ENCODE data around the gene MLLT10.

Gene MLLT10

DNA sequence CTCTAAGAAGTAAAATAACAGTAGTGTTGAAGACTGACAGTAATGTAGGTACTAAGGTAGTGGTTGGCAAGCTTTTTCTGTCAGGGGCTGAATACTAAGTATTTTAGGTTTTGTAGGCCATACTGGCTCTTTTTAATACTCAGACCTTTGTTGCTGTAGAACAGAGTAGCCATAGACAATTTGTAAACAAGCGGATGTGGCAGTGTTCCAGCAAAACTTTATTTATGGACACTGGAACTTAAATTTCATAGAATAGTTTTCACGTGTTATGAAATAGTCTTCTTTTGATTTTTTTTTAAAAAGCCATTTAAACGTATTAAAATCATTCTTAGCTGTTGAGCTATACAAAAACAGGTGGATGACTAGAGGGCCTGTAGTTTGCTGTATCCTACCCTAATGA lies 121.2 kb downstream of the MLLT10 start:
- ATAC-seq = no peak
- no peaks in the 10 kb centered on the region for H3K27me3 Mint-ChIP-seq
- no peak overlapping the region for H3K4me3 Mint-ChIP-seq
- H3K27ac Mint-ChIP-seq = no peak overlapping the region
- H3K9me3 Mint-ChIP-seq = no peaks in the 10 kb centered on the region
- peaks cover 5% of the 10 kb centered on the region for H3K4me1 Mint-ChIP-seq
- DNase-seq = no peak

DNA sequence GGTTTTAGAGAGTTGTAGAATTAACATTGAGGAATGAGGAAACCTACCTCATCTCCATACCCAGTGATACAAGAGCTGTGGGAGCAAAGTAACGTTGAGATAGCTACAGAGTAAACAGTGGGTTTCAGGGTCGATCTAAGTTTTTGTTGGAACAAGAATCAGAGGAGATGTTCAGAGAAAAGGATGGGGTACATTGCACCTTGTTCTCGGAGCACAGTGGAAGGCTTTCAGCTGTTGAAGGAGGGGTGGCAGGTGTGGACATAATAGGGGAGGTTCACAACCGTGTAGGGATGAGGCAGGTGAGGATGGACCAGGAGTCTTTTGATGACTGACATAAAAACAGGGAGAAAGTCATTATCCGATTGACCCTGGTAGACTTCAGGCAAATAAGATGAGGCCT lies 121.7 kb downstream of the MLLT10 start:
- Mint-ChIP-seq H3K4me1 (peaks cover 6% of the 10 kb centered on the region), H3K27me3 (no peaks in the 10 kb centered on the region), H3K9me3 (no peaks in the 10 kb centered on the region), H3K4me3 (no peak overlapping the region), H3K27ac (no peak overlapping the region)
- ATAC-seq = no peak
- DNase-seq = no peak

DNA sequence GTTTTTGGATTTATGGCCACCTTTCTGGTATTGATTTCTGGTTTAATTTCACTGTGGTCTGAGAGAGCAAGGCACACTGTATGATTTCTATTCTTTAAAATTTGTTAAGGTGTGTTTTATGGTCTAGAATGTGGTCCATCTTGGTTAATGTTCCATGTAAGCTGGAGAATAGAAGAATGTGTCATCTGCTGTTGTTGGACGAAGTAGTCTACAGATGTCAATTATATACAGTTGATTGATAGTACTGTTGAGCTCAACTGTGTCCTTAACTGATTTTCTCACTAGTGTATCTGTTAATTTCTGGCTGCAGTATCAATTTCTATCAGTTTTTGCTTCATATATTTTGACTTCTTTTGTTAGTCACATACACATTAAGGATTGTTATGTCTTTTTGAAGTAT lies 127.1 kb downstream of the MLLT10 start:
- DNase-seq (no peak), ATAC-seq (no peak)
- Mint-ChIP-seq H3K4me1 (peaks cover 25% of the 10 kb centered on the region), H3K4me3 (no peak overlapping the region), H3K27ac (no peak overlapping the region), H3K9me3 (no peaks in the 10 kb centered on the region), H3K27me3 (no peaks in the 10 kb centered on the region)

DNA sequence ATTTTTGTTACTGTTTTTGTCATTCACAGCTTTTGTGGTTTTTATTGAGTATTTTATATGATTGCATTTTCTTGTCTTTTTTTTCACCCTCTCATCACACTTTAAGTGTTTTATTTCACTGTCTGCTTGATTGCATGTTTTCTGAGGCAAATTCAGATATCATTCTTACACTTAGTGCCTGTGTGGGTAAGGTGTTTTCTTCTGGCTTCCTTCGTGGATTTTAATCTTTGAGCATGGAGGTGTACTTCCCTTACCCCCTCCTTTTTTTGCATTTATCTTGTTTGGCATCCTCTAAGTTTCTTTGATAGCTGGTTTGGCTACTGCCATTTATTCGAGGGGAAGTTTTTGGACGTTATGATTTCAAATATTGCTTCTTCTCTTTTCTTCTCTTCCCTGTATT lies 127.9 kb downstream of the MLLT10 start:
- H3K4me1 Mint-ChIP-seq = peaks cover 25% of the 10 kb centered on the region
- H3K9me3 Mint-ChIP-seq = no peaks in the 10 kb centered on the region
- DNase-seq (no peak), ATAC-seq (no peak)
- H3K4me3 Mint-ChIP-seq = no peak overlapping the region
- H3K27me3 Mint-ChIP-seq = no peaks in the 10 kb centered on the region
- no peak overlapping the region for H3K27ac Mint-ChIP-seq

DNA sequence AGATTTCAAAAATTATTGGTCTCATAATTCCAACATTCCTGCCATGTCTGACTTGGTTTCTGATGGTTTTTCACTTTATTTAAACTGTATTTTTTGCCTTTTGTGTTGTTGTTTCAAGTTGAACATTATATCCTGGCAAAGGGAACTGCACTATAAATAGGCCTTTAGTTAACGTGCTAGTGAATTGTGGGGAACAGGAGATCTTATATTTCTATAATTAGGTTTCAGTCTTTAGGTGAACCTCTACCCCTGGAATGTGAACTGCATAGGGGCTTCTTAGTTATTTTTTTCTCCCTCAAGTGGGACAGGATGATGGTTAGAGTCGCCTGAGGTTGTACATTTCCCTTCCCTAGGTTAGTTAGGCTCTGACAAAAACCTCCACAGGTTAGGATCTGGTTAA lies 128.6 kb downstream of the MLLT10 start:
- ATAC-seq (no peak), DNase-seq (no peak)
- Mint-ChIP-seq H3K4me3 (no peak overlapping the region), H3K4me1 (peaks cover 25% of the 10 kb centered on the region), H3K9me3 (no peaks in the 10 kb centered on the region), H3K27me3 (no peaks in the 10 kb centered on the region), H3K27ac (no peak overlapping the region)

DNA sequence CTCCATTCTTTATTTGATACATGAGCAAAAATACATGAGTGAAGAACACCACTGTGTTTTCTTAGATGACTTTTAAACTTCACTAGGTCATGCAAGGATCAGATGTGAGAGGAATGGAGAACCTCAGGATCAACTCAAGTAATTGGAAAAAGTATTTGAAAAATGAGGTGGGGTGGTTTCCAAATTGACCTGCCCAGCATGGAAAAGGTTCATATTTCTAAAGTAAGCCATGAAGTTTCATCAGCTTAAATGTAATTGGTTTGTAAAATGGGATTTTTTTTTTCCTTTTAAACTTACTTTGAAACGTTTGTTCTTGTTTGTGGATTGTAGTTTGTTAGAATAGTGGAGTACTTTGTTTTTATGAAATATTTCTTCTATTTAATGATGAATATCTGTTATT lies 134.8 kb downstream of the MLLT10 start:
- no peak for ATAC-seq
- Mint-ChIP-seq H3K4me3 (no peak overlapping the region), H3K9me3 (no peaks in the 10 kb centered on the region), H3K4me1 (no peaks in the 10 kb centered on the region), H3K27me3 (no peaks in the 10 kb centered on the region), H3K27ac (no peak overlapping the region)
- DNase-seq = no peak

DNA sequence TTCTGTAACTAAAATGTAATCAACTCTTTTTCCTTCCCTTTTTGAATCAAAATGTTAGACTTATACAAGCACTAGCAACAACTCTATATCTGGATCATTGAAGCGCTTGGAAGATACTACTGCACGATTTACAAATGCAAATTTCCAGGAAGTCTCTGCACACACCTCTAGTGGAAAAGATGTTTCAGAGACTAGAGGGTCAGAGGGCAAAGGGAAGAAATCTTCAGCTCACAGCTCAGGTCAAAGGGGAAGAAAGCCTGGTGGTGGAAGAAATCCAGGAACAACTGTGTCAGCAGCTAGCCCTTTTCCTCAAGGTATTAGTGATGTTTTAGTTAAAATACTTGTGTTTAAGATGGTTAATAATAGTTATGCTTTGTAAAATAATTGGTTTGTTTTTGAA lies 136.4 kb downstream of the MLLT10 start:
- Mint-ChIP-seq H3K27me3 (no peaks in the 10 kb centered on the region), H3K4me3 (no peak overlapping the region), H3K4me1 (no peaks in the 10 kb centered on the region), H3K27ac (no peak overlapping the region), H3K9me3 (no peaks in the 10 kb centered on the region)
- DNase-seq (no peak), ATAC-seq (no peak)

DNA sequence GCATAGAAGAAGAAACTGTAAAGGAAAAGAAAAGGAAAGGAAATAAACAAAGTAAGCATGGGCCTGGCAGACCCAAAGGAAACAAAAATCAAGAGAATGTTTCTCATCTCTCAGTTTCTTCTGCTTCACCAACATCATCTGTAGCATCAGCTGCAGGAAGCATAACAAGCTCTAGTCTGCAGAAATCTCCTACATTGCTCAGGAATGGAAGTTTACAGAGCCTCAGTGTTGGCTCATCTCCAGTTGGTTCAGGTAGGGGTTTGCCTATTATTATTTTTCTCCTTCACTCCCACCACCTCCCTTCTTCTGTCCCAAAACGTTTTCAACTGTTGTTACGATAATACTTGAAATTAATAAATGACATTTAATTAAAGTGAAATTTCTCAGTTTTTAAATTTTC lies 139.6 kb downstream of the MLLT10 start:
- no peak for ATAC-seq

DNA sequence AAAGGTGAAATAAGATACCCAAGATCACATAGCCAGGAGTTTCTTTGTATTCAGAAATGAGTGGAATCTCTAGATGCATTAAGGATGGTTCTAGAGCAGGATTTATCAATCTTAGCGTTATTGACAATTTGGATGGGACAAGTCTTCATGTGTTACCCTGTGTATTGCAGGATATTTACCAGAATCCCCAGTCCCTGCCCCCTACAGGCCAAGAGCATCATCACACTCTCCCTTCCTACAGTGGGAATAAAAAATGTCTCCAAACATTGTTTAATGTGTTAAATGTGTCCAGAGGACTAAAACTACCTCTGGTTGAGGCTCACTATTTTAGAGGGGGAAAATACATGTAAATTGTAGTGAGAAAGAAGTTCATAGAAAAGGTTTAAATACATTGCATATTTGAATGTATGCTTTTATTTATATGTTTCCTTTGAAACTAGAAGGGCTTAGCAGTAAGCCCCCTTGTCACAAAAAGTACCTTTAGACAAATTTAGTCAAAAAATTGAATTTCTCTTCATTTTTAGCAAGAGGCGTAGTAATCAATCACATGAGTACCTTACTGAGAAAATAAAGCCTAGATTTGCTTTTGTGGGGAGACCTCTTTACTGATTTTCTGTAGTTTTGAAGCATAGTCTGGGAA lies 141.2 kb downstream of the MLLT10 start:
- Mint-ChIP-seq H3K9me3 (no peaks in the 10 kb centered on the region), H3K27ac (no peak overlapping the region), H3K27me3 (no peaks in the 10 kb centered on the region), H3K4me3 (no peak overlapping the region), H3K4me1 (no peaks in the 10 kb centered on the region)
- ATAC-seq (peak; percentile 54), DNase-seq (peak; percentile 8 to 18)

More for the DNA sequence above, 139.6 kb downstream of the MLLT10 start:
- H3K27me3 Mint-ChIP-seq = no peaks in the 10 kb centered on the region
- H3K4me3 Mint-ChIP-seq = no peak overlapping the region
- no peak overlapping the region for H3K27ac Mint-ChIP-seq
- no peak for DNase-seq
- no peaks in the 10 kb centered on the region for H3K9me3 Mint-ChIP-seq
- no peaks in the 10 kb centered on the region for H3K4me1 Mint-ChIP-seq

DNA sequence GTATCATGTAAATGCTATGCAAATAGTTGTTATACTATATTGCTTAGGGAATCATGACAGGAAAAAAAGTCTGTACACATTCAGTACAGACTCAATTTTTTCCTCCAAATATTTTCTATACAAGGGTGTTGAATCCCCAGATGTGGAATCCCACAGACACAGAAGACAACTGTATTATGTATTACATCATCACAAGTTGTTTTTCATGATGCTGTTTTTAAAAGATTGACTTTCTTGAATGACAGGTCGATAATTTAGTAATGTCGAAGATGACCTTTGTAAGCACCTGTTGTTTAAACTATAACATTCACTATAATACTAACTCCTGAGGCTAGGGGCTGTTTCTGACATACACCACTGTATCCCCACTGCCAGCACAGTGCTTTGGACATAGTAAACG lies 143.5 kb downstream of the MLLT10 start:
- Mint-ChIP-seq H3K27ac (no peak overlapping the region), H3K9me3 (no peaks in the 10 kb centered on the region), H3K27me3 (no peaks in the 10 kb centered on the region), H3K4me3 (no peak overlapping the region), H3K4me1 (no peaks in the 10 kb centered on the region)
- no peak for ATAC-seq
- no peak for DNase-seq

DNA sequence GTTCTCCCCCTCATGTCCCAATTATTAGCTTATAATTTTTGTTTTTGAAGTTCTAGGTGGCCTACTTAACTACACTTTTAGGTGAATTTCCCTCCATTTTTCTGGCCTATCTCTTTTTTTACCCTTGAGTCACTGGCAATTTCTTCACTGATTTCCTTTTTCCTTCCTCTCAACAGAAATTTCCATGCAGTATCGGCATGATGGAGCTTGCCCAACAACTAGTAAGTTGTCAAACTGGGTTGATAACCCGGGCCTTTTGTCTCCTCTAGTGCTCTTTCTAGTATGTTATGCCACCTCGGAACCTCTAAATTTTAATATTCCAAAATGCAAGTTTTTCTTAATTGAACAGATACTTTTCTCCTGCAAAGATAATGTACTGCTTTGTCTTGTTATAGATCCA lies 147.1 kb downstream of the MLLT10 start:
- H3K4me1 Mint-ChIP-seq = no peaks in the 10 kb centered on the region
- H3K9me3 Mint-ChIP-seq = no peaks in the 10 kb centered on the region
- no peaks in the 10 kb centered on the region for H3K27me3 Mint-ChIP-seq
- no peak overlapping the region for H3K4me3 Mint-ChIP-seq
- DNase-seq (no peak), ATAC-seq (no peak)
- H3K27ac Mint-ChIP-seq = no peak overlapping the region

DNA sequence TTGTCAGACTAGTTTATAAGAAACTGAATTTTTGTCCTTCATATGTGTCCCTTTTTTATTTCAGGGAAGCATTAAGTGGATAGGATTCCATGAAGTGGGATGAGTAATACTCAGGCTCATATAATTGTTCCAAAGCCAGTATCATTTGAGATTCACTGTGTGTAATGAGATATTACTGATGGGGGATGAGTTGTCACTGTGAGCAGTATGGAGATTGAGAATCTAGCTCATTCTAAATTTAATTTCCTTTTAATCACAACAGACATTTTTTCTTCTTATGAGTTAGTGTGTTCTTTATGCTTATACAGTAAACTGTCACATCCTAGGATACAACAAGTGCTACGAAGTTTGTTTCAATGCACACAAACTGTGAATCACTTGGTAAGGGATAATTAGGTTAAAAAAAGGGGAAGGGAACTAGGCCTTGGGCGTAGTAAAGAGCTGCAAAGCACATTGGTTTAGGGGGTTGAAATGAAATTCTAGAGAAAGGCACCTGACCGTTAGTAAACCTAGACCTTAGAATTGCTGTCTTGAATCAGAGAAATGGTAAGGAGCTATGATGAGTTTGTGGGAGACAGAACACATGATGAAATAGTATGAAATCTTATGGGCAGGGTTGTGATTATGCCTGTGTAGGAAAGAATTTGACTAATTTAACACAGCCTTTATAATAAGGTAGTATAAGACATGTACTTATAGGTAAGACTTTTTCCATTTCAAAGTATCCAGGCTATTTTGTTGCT lies 153.4 kb downstream of the MLLT10 start:
- no peak for DNase-seq
- Mint-ChIP-seq H3K27ac (peak overlapping the region; percentile 83 to 88), H3K9me3 (no peaks in the 10 kb centered on the region)

DNA sequence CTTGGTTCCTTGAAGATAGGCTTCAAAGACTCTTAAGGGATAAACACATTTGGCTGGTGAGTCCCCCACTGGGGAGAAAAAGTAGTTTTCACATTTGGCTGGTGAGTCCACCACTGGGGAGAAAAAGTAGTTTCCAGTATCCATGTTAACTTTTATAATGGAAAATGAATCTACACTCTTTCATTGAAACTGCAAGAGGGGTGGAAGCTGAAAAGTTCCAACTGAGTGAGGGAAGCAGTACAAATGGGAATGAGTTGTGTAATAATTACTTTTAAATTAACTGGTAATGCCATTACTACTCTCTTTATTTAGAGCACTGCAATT lies 153.9 kb downstream of the MLLT10 start:
- ATAC-seq = no peak
- DNase-seq = no peak
- Mint-ChIP-seq H3K27ac (peak overlapping the region; percentile 83 to 88), H3K9me3 (no peaks in the 10 kb centered on the region), H3K4me3 (peak overlapping the region; percentile 8 to 34), H3K4me1 (peaks cover 12% of the 10 kb centered on the region), H3K27me3 (no peaks in the 10 kb centered on the region)

More for the DNA sequence above, 153.4 kb downstream of the MLLT10 start:
- H3K4me1 Mint-ChIP-seq = peaks cover 12% of the 10 kb centered on the region
- peak; percentile 95 for ATAC-seq
- peak overlapping the region; percentile 8 to 34 for H3K4me3 Mint-ChIP-seq
- no peaks in the 10 kb centered on the region for H3K27me3 Mint-ChIP-seq

DNA sequence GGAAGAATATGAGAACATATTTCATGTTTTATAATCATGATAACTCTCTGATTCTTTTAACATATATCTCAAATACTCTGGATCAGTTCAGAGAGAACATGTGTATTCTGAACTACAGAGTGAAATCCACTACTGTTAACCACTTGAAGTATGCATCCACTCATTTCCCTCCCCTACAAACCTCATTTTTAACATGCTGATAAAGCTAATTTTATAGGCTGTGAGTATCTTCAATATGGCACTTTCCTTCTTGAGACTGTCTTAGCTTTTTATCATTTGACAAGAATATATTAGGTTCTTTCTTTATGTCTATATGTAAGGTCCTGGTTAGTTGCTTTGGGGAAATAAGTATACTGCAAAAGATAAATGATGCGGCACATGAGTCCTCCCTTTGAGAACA lies 154.8 kb downstream of the MLLT10 start:
- DNase-seq (no peak), ATAC-seq (no peak)
- Mint-ChIP-seq H3K9me3 (no peaks in the 10 kb centered on the region), H3K4me3 (no peak overlapping the region), H3K27me3 (no peaks in the 10 kb centered on the region), H3K4me1 (peaks cover 12% of the 10 kb centered on the region), H3K27ac (peak overlapping the region; percentile 29 to 46)

DNA sequence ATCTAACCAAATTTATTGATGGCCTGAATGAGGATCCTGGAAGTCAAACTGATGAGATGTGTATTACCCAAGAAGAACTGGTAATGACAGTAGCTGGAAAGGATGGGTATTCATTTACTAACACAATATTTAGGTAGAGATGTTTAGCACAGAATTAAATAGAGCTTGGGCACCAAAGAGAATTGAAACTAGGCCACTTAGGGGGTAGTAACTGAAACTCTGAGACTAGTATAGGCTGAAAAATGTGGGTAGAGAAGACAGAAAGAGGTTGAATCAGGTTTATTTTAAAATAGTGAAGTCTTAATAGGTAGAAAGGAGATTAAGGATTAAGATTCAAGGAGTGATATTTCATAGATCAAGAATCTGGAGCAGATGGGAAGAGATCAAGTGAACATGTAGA lies 155.8 kb downstream of the MLLT10 start:
- Mint-ChIP-seq H3K27me3 (no peaks in the 10 kb centered on the region), H3K27ac (no peak overlapping the region), H3K4me3 (no peak overlapping the region), H3K9me3 (no peaks in the 10 kb centered on the region), H3K4me1 (peaks cover 15% of the 10 kb centered on the region)
- DNase-seq (no peak), ATAC-seq (no peak)

DNA sequence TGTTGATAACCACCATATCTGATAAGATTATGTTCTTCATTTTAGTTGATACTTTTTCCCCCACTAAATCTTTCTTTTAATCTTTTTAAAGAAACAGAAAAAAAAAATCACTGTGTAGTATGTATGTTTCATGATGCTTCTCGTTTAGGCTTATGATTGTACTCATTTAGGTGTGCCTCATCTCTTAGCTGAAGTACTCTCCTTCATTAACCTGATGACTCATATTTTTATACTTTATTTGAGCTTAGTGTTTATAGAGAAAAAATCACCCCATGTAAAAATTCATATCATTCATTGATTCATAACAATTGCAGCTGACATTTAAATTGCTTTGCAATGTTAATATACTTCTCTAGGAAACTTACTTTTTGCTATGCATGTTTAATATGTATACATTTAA lies 158.9 kb downstream of the MLLT10 start:
- Mint-ChIP-seq H3K4me1 (peaks cover 20% of the 10 kb centered on the region), H3K27ac (no peak overlapping the region), H3K4me3 (no peak overlapping the region), H3K27me3 (no peaks in the 10 kb centered on the region), H3K9me3 (peaks cover 0 to 6% of the 10 kb centered on the region in 2 donors)
- DNase-seq = no peak
- ATAC-seq = no peak

DNA sequence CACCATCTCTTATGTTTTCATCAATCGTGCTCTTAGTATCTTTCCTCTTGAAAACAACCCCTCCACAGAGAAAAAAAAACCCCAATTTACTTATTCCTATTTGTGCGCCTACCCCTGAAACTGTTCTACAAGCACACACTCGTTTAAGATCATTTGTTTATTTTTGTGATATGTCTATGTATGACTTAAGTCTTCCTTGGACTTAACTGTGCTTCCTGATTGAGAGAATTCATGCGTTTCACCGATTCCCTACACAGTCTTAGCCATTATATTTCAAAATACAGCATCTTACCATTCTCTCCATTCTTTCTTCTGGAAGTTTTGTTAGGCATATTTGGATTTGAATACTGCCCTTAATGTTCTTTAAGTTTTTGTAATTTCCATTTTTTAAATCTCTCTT lies 159.4 kb downstream of the MLLT10 start:
- H3K27me3 Mint-ChIP-seq = no peaks in the 10 kb centered on the region
- peaks cover 18% of the 10 kb centered on the region for H3K4me1 Mint-ChIP-seq
- no peak overlapping the region for H3K4me3 Mint-ChIP-seq
- DNase-seq (no peak), ATAC-seq (no peak)
- H3K9me3 Mint-ChIP-seq = peaks cover 0 to 11% of the 10 kb centered on the region in 2 donors
- H3K27ac Mint-ChIP-seq = no peak overlapping the region
